Renal cortex interstitium (tissue), 11 donors: Measurements from ENCODE around the gene KDM4F. TPM values are rescaled to one million over a fixed set of nuclear protein-coding genes. Genes with fewer than 3 reads are reported as not detected.

Experiments used
- DNase-seq, 11 donors: peaks; one replicate each; pipeline ENCODE4 v3.0.0-alpha.2; 2013; ENCODE audit warnings: low read depth in 9 of 11, low spot score in 4 of 11; ENCODE audit errors: extremely low read depth in 1 of 11
- polyA plus RNA-seq, 3 donors: library from polyadenylated mRNA; unstranded; fragments of 120-200 nt; gene quantifications; one replicate each; pipeline ENCODE4 v1.2.1, GENCODE V29; 2013; ENCODE audit not compliant: insufficient read length in 3 of 3

KDM4F gene
- polyA plus RNA-seq, 3 donors = not detected

- no peak for DNase-seq
These were observed 36.0 kb downstream of the KDM4F start for GRCh38 chr11:95085117-95085816.

DNA sequence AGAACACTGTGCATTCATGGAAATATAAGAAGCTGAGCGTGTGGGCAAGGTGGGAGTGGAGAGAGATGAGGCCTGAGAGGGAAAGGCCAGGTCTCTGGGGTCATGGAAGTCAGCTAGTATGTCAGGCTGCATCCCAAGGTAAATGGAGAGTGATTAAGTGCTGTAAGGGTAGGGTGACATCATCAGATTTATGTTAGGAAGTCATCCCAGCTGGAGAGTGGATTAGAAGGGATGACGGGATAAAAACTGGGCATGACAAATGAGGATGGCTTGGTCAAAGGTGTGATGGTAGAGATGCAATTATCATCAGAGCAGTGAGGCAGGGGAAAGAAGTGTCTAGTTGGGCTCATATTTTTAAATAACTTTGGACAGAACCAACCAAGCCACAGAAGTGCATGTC is 36.9 kb downstream of the KDM4F start:
- DNase-seq = no peak

DNA sequence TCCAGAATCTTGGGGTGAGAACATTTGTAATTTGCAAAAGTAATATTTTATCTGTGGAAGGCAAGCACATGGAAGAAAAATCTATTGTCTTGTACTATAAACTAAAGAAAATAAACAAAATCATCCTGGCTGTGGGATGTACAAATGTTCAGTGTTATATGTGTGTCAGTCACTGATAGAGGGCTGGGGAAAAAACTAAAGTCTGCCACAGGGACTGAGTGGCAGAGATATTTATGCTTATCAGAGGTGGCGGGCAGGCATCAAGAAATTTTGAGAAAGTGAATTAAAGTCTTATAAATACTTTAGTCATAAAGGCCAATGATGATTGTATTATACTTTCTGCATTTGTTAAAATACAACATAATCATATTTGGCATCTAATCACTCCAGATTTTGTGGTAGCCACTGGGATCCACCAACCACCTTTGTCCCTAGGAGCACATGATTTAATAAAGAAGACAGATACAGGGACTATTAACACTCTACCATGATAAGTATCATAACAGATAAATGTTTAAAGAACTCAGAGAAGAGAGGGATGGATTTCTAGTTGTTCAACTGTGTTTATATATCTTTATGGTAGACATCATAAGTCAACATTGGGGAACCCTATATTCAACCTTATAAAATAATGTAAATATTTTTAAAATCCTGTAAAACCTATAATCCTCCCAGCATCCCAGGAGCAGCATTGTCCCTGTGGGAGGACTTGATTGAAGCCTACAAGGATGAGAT is 37.8 kb downstream of the KDM4F start:
- no peak for DNase-seq

- no peak for DNase-seq
These were observed 39.9 kb downstream of the KDM4F start for GRCh38 chr11:95088946-95089619.

DNA sequence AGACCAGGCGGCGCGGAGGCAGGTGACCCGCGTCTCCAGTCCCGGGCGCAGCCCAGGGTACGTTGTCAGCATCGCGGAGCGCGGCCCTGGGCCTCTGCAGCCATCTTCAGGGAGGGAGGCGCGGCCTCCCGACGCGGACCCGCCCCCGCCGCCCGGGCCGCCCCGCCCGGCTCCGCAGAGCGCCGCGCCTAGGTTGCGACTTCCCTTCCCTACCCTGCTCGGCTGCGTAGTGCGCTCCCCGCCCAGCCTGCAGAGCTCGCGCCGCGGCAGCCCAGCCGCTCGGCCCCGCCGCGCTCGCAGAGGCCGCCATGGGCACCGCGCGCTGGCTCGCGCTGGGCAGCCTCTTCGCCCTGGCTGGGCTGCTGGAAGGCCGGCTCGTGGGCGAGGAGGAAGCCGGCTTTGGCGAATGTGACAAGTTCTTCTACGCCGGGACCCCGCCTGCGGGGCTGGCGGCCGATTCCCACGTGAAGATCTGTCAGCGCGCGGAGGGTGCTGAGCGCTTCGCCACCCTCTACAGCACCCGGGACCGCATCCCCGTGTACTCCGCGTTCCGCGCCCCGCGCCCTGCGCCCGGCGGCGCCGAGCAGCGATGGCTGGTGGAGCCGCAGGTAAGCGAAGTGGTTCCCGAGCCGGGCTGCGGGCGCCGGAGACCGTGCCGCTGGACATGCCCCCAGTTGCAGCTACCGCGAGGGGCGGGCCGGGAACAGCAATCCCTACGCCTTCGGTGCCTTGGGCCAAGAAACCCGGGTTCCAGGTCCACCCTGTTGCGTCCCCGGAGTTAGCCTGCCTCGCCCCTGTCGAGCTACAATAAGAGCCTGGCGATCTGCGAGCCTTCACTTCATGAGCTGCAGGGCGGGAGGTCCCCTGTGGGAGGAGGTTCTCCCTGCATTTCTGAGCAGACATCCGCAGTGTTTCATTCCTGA is 40.7 kb downstream of the KDM4F start, which contains the start of gene ENDOD1:
TSS of gene ENDOD1 (plus strand) at position 227 of the 923 bp plus-strand sequence. CDS start at position 309, 82 bp downstream.
- peak in 9 of 11 donors; percentile 60 to 81 (median 75) for DNase-seq

DNA sequence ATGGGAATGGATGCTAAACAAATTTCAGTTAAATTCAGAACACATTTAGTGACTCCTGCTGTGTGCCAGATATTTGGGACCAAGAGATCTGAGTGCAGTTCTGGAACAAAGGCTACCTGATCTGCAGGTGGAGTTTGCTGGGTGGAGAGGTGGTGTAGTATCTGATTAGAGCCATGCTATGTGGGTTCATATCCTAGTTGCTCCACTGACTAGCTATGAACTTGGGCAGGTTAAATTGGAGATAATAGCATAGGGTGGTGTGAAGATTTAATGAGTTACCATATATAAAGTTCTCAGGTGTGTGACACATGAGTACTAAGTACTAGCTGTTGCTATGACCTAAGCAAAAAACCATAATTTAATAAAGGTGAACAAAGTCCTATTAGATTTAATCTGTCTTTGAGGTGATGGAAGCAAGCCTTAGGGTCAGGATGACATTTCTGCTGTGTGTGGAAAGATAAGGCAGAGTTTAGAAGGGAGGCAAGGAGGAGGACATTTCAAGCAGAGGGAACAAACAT is 42.5 kb downstream of the KDM4F start:
- no peak for DNase-seq

GRCh38 chr11:95092549-95093324 is 43.5 kb downstream of the KDM4F start:
- DNase-seq = no peak

GRCh38 chr11:95093548-95093947 is 44.3 kb downstream of the KDM4F start:
- no peak for DNase-seq

DNA sequence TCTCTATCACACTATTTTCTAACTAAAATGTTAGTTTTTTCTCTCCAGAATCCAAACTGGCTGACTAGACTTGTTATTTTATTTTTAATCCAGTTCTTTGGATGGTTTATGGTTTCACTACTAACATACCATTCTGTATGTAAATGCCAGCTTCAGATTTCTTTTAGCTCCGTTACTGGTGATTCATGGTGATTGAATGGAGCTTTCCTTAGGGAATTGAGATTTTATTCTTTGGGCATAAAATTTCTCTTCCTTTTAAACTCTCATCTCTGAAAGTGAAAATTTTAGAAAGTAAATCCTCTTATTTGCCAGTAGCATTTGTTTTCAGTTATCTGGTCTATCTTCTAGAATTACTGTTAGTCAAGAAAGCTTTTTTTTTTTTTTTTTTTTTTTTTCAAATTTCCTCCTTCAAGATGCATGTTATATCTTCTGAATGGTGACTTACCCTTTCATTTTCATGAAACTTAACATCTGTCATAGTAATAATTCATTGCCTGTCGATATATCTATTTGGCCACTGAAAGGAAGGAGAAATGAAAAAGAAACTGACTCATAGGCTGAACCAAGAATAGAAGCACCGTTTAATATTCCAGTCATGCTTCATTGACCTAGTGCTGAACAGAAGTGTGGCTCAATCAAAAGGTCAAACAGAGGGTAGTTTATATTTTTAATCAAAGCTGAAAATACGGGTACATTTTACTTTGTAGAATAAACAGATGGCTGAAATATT is 46.8 kb downstream of the KDM4F start:
- no peak for DNase-seq

DNA sequence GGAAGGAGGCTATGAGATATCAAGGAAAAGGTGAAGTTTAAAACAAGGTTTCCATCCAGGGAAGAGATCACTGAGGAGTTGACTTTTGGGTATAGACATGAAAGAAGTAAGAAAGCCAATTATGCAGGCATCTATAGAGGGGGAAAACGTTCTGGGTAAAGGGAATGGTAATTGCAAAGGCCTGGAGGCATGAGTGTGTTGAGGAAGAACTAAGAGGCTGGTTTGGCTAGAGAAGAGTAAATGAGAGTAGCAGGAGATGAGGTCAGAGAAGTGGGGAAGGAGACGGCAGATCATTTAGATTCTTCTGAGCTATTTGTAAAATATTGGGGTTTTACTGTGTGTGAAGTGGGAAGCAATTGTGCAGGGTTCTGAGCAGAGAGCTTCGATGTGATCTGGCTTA is 48.0 kb downstream of the KDM4F start:
- DNase-seq = no peak

- DNase-seq = no peak
These were observed 49.6 kb downstream of the KDM4F start for GRCh38 chr11:95098826-95099225.

DNA sequence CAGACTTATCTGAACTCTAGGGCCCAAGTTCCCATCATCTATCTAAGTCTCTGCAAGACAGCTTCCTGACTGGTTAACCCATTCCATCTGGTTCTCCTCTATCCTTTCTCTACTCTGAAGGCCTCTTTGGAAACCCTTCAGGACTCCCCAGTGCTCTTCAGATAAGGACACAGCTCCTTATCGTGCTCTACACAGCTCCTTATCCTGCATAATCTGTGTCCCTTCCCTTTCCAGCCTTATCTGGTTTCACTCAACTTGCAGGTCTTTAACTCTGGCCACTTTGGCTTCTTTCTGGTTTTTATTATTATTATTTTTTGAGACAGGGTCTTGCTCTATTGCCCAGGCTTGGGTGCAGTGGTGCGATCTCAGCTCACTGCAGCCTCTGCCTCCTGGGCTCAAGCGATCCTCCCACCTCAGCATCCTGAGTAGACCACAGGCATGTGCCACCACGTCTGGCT is 51.0 kb downstream of the KDM4F start:
- no peak for DNase-seq

Other genes with a start within 250 kb of the KDM4F start
- gene CWC15, start 75.9 kb upstream of the KDM4F start, polyA plus RNA-seq = 100 to 1,000 TPM; 110 to 131 (median 111) TPM
- 1 to 10 TPM; 2.0 to 2.1 (median 2.0) TPM for gene KDM4D, start 75.7 kb upstream of the KDM4F start, polyA plus RNA-seq
- under 1 TPM; 0.20 to 0.54 (median 0.30) TPM for gene KDM4E, start 24.2 kb upstream of the KDM4F start, polyA plus RNA-seq
- 10 to 100 TPM; 60.2 to 72.7 (median 60.8) TPM for gene SRSF8, start 17.5 kb downstream of the KDM4F start, polyA plus RNA-seq
- 10 to 100 TPM; 18.1 to 24.4 (median 22.4) TPM for gene ENDOD1, start 40.4 kb downstream of the KDM4F start, polyA plus RNA-seq
- 10 to 100 TPM; 65.3 to 80.8 (median 71.1) TPM for gene SESN3, start 181.8 kb downstream of the KDM4F start, polyA plus RNA-seq